Choroid plexus epithelial cell (primary cell): Measurements from ENCODE around the gene CYP4A11.
"Not testable (repeated sequence)": the region's sequence is repeated elsewhere in the genome, so short reads cannot be mapped to it uniquely, and the experiment has no call there.

ENCODE experiments used
- DNase-seq: peaks from one replicate; pipeline ENCODE4 v3.0.0-alpha.2; 2010; ENCODE audit warnings: low read depth
- H3K4me3 ChIP-seq: 2 replicates; pipeline ENCODE4 v1.5.1; 2011; ENCODE audit warnings: low read depth, mild to moderate bottlenecking, control low read depth, low read length, moderate library complexity
- CTCF ChIP-seq: conservative IDR thresholded peaks from 2 replicates; pipeline ENCODE4 v1.5.1; 2011; ENCODE audit warnings: low read depth, mild to moderate bottlenecking, control low read depth, inconsistent platforms, low read length, moderate library complexity

CYP4A11 gene

DNA sequence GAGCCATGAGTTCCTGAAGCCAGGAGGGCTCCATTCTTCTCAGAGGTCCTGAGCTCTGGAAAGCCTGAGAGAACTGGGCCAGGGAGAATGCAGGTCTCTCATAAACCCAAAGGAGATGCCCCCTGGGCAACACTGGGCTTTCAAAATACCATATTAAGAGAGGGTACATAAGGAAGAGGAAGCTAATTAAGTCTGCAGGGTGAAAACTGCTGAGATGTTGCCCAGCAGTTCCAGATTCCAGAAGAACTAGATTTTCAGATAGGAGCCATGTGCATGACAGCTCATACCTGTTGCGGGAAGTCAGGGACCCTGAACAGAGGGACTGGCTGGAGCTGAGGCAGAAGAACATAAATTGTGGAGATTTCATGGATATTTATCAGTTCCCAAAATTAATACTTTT is 40.9 kb downstream of the CYP4A11 start:
- no peak for TF ChIP-seq CTCF
- no peak for DNase-seq
- H3K4me3 ChIP-seq, result no peak overlapping the region

DNA sequence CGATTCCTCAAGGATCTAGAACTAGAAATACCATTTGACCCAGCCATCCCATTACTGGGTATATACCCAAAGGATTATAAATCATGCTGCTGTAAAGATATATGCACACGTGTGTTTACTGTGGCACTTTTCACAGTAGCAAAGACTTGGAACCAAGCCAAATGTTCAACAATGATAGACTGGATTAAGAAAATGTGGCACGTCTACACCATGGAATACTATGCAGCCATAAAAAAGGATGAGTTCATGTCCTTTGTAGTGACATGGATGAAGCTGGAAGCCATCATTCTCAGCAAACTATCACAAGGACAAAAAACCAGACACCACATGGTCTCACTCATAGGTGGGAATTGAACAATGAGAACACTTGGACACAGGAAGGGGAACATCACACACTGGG is 59.6 kb downstream of the CYP4A11 start:
- not testable (repeated sequence) for DNase-seq, H3K4me3 ChIP-seq
